ENCODE measurements around the gene CYP46A1.

- TF ChIP-seq CTCF (conservative IDR thresholded peaks at IDR 0.05 in 1 of 2, IDR thresholded peaks at IDR 0.05 in 1 of 2; ENCODE audit: extremely low read depth in 1 of 2, insufficient read depth in 1 of 2, low read depth in 1 of 2, low read length in 2 of 2) (no peak), EZH2 (IDR thresholded peaks at IDR 0.05; ENCODE audit: borderline replicate concordance, low read length) (no peak)
Observed at GRCh38 chr14:99667045-99667444, 17.1 kb upstream of the CYP46A1 start.

Data from mammary epithelial cell (primary cell).